HG03135 (cell line): Measurements from ENCODE around the gene VOPP1.

Experiments used
- ATAC-seq: cut with Tn5 transposase; IDR thresholded peaks from one replicate; pipeline ENCODE4 v1.9.1; 2021; ENCODE audit warnings: mild to moderate bottlenecking, moderate library complexity; ENCODE audit not compliant: unreplicated experiment

The VOPP1 gene

GRCh38 chr7:55557666-55558188, 14.6 kb downstream of the VOPP1 start:
- ATAC-seq, result peak; percentile 82

GRCh38 chr7:55556492-55556891, 15.8 kb downstream of the VOPP1 start:
- no peak for ATAC-seq

- no peak for ATAC-seq
Observed at GRCh38 chr7:55556031-55556430, 16.3 kb downstream of the VOPP1 start.

- no peak for ATAC-seq
Observed at GRCh38 chr7:55555160-55555559, 17.1 kb downstream of the VOPP1 start.

GRCh38 chr7:55554038-55554437, 18.3 kb downstream of the VOPP1 start:
- no peak for ATAC-seq

- no peak for ATAC-seq
Observed at GRCh38 chr7:55553024-55553345, 19.3 kb downstream of the VOPP1 start.

- ATAC-seq, result no peak
Observed at GRCh38 chr7:55552320-55553023, 19.8 kb downstream of the VOPP1 start.

GRCh38 chr7:55550841-55551537, 21.3 kb downstream of the VOPP1 start:
- no peak for ATAC-seq

GRCh38 chr7:55550010-55550663, 22.2 kb downstream of the VOPP1 start:
- ATAC-seq, result no peak

- peak; percentile 52 for ATAC-seq
Observed at GRCh38 chr7:55549457-55549856, 22.8 kb downstream of the VOPP1 start.

GRCh38 chr7:55548295-55548731, 24.0 kb downstream of the VOPP1 start:
- no peak for ATAC-seq

- no peak for ATAC-seq
Observed at GRCh38 chr7:55546814-55547213, 25.5 kb downstream of the VOPP1 start.

GRCh38 chr7:55545496-55545895, 26.8 kb downstream of the VOPP1 start:
- no peak for ATAC-seq

GRCh38 chr7:55540226-55540858, 32.0 kb downstream of the VOPP1 start:
- no peak for ATAC-seq

GRCh38 chr7:55539380-55539779, 32.9 kb downstream of the VOPP1 start:
- no peak for ATAC-seq

- no peak for ATAC-seq
Observed at GRCh38 chr7:55538538-55538937, 33.8 kb downstream of the VOPP1 start.

GRCh38 chr7:55537458-55537990, 34.8 kb downstream of the VOPP1 start:
- no peak for ATAC-seq

GRCh38 chr7:55536619-55537457, 35.5 kb downstream of the VOPP1 start:
- no peak for ATAC-seq

- ATAC-seq, result no peak
Observed at GRCh38 chr7:55535617-55536016, 36.7 kb downstream of the VOPP1 start.

GRCh38 chr7:55534916-55535590, 37.2 kb downstream of the VOPP1 start:
- no peak for ATAC-seq
